GM18909 (cell line): ENCODE data around the gene MYH14.
A peak's percentile ranks its signal among the peaks of the same experiment; 100 is the strongest.
"Not testable (repeated sequence)": the region's sequence is repeated elsewhere in the genome, so short reads cannot be mapped to it uniquely, and the experiment has no call there.

Source experiments
- ATAC-seq: cut with Tn5 transposase; IDR thresholded peaks from one replicate; pipeline ENCODE4 v1.9.1; 2021; ENCODE audit warnings: mild to moderate bottlenecking; ENCODE audit not compliant: unreplicated experiment, poor library complexity

MYH14 gene

DNA sequence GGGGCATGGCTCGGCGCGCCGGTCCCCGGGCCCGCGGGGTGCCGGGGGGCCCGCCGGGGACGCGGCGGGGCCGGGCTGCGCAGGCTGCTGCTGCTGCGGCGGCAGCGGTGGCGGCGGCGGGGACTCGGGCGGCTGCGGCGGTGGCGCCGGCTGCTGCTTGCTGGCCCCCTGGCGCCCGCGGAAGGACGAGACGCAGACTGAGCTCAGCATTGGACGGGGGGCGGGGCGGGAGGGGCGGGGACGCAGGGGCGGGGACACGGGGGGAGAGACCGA, 125.4 kb downstream of the MYH14 start:
- peak; percentile 16 for ATAC-seq

DNA sequence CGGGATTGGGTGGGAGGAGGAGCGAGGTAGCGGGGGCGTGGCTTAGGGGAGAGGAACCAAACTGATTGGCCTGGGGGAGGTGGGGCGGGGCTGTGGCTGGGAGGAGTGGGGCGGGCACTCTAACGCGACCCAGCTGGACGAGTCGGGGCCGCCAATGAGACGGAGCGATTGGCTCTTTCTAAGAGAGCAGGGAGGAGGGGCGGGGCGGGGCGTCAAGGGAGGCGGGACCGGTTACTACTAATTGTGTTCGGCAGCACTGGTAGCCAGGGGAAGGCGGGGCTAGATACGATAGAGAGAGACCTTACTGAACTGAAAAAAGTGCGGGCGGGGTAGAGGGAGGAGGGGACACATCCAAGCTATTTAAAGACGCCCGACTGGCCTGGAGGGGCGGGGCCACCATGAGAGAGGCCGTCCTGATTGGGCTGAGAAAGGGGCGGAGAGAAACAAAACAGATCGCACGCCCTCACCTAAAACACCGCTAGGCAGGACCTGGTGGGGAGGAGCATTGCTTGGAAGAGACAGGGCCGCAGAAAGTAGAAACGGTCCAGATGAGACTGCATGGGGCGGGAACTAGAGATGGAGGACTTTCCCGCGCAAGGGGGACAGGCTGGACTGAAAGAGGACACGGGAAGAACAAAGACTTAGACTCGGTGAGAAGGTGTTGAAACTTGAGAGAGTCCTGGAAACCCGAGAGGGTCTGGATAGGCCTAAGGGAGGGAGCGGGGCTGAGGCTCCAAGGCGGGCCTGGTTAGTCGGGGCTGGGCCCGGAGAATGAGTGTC, 125.9 kb downstream of the MYH14 start, which contains the start of gene KCNC3:
TSS of gene KCNC3 (minus strand) at position 232 of the 780 bp plus-strand sequence. CDS start 295 bp downstream, outside the sequence.
- ATAC-seq: peak; percentile 43

DNA sequence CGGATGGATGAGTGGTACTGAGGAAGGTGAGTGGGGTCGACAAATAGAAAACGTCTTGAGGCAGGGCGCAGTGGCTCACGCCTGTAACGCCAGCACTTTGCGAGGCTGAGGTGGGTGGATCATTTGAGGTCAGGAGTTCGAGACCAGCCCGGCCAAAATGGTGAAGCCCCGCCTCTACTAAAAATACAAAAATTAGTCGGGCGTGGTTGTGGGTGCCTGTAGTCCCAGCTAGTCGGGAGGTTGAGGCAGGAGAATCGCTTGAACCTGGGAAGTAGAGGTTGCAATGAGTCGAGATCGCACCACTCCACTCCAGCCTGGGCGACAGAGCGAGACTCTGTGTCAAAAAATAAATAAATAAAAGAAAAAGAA, 126.5 kb downstream of the MYH14 start:
- not testable (repeated sequence) for ATAC-seq

DNA sequence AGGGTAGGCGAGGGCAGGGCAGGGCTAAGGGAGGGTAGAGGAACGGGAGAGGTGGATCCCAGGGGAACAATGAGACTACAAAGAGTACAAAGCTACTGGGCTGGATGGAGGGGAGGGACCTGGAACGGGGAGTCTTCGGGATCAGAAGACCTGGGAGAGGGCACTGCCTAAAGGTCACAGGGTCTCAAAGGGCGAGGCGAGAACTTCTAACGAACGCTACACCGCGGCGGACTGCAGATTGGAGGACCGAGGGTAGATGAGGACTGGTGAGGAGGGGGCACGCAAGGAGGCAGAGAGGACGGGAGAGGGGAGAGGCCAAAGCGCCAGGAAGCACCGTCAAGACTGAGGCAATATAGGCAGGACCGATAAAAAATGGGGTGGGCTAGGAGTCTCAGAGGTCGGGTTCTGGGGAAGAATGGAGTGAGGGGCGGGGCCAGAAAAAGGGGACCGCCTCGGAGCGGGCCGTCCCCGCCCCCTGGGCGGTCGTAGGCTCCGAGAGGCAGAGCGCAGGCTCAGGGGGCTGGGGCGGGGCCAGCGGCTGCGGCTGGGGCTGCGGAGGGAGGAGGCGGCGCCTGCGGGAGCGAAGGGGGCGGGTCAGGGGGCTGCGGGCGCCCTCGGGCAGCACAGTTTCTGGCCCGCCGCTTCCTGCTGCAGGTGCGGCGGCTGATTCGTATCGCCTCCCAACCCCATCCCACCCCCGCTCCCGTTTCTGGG, 127.1 kb downstream of the MYH14 start:
- ATAC-seq: no peak

DNA sequence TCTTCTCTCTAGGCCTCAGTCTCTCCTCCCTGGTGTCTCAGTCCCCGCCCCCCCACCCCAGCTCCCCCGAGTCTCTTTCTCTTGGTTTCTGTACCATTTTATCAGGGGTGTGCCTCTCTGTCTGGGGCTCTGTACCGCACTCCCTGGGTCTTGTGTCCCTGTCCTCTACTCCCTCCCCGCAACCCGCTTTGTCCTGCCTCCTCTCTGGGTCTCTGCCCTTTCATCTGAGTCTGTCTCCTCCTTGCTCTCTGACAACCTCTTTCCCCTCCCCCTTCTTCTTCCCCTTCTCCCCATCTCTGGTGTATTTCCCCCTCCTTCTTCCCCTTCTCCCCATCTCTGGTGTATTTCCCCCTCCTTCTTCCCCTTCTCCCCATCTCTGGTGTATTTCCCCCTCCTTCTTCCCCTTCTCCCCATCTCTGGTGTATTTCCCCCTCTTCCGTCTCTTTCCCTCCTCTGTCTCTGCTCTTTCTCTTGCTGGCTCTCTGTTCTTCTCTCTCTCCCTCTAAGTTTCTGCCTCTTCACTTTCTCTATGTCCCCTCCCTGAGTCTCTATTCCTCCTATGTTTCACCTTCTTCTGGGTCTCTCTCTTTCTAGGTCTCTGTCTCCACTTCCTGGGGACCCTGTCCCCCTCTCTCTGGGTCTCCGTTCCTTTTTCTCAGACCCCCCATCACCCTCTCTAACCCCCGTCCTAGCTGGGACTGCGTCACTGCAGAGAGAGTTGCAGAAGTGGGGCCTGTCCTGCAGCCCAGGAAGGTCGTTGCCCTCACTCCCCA, 128.0 kb downstream of the MYH14 start:
- no peak for ATAC-seq

DNA sequence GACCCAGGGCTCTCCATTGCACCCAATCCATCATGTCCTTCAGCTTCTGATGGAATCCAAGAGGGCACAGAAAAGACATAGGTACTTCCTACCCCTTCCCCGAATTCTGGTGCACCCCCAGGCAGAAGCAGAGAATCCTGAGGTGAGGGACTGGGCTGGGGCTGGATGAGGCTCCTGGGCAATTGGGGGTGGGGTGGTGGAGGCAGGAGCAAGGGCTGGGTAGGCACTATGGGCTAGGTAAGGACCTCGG, 128.5 kb downstream of the MYH14 start:
- no peak for ATAC-seq

DNA sequence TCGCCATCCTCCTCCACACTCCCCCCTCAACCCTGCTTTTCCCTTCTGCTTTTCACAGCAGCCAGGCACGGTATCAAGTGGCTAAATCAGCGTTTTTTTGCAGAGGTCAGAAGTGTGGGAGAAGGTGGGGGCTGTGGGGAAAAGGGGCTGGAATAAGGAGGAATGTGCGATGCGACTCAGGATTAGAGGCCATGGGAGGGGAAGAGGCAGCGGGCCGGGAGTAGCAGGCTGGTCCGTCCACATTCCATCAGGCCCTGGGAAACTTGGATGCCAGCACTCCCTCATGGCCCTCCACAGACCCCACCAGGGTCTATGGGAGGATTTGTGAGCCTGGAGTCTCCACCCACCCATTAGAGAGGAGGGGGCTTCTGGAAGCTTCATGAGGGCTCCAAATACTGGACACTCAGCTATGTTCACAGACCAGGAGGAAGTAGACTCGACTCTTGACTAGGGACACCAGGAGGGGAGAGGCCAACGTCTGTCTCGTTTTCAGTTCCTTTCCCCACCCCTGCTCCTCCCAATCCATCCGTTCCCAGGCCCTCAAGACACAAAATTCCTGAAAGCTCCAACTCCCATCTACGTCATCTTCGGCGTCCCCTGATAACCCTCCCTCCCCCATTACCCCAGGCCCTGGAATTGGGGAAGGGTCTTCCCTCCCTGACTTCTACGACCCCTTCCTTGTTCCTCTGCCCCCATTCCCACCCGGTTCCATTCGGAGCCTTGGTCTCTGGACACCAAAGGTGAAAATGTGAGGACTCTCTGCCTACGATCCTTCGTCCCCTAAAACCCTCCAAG, 129.0 kb downstream of the MYH14 start:
- ATAC-seq: no peak

DNA sequence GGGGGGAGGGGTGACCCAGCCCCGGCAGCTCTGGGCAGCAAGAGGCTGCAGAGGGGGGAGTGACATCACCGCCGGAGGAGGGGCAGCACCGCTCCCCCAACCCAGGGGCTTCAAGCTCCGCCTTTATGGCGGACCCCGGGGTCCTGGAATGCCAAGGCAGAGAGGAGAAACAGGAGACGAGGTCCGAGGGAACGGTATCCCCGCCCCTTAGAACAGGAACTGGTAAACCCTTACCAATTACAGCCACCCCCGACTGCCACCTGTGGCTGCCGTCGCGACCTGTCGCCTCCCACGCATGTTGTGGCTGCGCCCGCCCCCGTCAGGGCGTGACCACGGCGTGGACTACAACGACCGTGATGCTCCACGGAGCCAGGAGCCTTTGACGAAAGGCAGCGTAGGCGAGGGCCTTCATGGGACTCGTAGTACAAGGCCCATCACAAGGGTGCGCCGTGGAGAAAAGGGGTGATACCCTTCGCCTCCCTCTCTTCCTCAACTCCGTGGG, 129.9 kb downstream of the MYH14 start:
- peak; percentile 54 for ATAC-seq

DNA sequence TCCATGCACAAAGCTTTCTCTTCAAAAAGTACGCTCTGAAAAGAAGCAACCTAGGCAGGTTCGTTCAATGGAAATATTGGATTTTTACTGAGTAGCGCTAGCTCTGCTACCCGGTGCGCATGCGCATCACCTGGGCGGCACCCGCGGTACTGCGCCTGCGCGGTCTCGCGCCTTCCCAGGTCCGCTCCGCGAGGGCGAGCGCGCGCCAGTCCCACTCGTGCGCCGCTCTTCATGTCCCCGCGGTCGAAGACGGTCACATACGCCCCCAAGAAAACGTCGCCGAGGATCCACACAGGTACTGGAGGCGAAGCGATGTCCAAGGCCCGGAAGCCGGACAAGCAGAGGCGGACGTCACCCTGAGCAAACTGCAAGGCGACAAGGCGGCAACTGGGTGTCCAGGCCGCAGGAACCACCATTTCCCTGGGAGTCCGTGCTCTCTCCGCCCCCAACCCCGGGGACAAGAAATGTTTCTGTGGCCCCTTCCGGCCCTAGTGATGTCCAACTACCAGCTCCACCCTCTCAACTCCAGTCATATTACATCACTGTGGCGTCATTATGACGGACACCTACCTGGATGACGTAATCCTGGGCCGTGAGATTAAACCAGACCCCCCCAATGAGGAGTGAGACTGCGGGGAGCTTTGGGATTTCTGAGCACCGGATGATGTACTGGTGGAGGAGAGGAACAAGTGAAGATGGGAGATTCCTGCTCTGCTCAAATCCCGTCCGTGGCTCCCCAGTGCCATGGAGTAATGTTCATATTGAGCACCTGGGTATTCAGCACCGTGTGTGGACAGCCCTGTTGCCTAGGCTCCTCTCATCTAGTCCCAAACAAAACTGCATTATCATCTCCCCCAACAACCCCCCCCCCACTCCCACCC, 130.6 kb downstream of the MYH14 start:
- peak; percentile 29 for ATAC-seq

DNA sequence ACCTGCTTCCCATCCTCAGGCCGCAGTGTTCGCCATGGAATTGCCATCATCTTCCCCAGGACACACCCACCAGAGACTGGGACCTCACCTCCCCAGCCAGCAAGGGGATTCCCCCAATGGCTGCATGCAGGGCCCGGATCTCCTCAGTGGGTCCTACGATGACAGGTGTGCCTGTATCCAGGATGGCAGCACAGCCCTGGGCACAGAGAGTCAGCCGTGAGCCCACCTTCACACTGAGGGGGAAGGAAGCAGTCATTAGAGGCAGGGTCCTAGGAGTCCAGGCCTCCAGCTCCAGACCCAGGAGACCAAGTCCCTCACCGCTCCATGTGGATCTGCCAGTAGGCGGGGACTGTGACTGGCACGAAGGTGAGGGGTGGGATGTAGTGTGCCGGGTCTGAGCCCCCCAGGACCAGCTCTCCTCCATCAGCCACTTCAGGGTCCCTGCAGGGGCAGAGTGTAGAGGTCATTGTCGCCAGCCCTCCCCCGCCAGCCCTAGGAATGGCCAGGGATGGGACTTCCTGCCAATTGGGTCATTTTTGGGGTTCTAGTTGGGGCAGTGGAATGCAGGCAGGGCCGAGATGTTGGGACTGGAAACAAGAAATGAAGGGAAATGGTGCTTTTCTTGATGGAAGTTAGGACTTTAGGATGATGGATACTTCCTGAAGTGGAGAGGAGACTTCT, 131.5 kb downstream of the MYH14 start:
- ATAC-seq: no peak

DNA sequence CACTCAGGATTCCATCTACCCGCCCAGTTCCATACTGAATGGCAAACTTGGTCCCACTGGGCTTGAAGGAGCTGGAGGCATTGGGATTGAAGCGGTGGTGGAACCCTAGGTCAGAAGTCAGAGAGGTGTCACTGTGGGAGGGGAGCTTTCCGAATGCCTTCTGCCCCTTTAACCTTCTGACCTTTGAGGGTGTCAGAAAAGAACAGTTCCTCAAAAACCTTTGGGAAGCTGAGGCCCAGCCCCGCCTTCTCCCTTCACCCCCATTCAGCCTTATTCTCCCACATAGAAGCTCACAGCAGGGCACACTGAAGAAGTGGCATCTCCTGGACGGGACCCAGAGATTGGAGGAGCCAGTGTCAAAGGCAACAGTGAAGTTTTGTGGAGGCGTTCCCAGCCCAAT, 133.6 kb downstream of the MYH14 start:
- not testable (repeated sequence) for ATAC-seq

DNA sequence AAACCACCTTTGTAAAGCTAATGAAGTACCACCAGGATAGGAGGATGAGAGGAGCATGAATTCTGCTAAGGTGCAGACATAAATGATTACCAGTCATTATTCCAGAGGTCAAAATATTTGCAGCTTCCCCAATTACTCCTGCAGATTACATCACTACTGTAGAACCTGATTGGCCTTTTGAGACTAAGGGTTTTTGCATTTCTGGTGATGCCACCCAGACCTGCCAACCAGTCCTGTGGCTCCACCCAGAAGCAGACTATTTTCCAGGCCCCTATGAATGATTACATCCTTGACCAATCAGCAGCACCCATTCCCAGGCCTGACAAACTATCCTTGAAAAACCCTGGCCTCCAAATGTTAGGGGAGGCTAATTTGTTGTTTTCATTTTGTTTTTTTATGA, 136.9 kb downstream of the MYH14 start:
- ATAC-seq: no peak

DNA sequence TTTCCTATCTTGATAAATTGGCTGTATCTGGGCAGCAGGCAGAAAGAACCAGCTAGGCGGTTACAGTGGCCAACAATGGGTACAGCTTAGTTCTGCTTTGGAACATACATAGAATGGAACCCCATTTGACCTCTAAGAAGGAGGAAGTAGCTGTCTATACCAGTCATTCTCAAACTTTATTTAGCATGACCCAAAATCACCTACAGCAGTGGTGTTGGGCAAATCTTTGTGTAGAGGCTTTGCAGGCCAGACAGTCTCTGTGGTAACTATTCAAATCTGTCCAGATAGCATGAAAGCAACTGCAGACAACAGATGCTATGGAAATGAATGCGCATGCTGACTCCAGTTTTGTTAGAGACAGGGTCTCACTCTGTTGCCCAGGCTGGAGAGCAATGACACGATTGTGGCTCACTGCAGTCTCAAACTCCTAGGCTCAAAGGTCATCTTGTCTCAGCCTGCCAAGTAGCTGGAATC, 137.7 kb downstream of the MYH14 start:
- no peak for ATAC-seq

DNA sequence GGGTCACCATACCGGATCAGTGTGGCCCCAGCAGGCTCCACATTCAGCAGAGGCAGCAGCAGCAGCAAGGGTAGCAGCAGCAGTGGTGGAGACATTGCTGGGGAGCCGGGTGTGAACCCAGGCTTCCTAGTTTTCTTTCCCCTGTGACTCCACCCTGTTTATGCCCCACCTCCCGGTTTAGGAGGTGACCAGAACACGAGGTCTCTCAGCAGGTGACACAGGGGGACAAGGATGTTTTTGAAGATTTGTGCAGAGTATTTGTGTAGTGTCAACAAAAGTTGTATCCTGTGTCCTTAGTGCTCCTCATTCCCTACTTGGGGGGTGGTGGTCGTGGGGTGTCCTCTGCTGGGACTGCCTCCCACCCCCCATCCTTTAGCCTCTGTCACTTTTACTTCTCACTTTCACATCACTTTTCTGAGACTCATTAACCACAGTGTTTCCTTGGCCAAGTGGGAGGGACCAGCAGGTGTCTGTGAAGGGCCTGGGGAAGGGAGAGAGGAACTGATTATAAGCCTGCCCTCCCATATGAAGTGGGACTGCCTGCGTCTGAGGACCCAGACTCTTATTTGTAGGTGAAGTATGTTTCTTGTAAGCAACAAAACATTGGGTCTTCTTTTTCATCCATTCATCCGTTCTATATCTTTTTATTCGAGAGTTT, 141.4 kb downstream of the MYH14 start:
- no peak for ATAC-seq

DNA sequence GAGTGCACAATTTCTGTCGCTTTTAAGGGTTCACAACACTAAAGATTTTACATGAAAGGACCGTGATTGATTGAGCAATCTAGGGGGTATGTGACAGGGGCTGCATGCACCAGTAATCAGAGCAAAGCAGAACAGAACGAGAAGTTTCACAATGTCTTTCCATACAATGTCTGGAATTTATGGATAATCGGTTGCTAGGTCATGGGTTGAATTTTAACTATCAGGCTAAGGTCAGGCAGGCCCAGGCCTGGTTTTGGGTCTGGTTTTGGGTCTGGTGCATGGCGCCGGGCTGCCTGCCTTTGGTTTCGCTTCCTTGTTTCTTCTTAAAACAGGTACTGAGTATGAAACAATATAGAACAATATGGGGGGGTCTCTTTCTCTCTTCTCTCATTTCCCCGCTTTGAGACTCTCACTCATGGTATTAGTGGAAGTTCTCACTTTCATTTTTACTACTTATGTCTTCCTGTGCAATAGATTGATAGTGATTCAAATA, 143.7 kb downstream of the MYH14 start:
- ATAC-seq: not testable (repeated sequence)

DNA sequence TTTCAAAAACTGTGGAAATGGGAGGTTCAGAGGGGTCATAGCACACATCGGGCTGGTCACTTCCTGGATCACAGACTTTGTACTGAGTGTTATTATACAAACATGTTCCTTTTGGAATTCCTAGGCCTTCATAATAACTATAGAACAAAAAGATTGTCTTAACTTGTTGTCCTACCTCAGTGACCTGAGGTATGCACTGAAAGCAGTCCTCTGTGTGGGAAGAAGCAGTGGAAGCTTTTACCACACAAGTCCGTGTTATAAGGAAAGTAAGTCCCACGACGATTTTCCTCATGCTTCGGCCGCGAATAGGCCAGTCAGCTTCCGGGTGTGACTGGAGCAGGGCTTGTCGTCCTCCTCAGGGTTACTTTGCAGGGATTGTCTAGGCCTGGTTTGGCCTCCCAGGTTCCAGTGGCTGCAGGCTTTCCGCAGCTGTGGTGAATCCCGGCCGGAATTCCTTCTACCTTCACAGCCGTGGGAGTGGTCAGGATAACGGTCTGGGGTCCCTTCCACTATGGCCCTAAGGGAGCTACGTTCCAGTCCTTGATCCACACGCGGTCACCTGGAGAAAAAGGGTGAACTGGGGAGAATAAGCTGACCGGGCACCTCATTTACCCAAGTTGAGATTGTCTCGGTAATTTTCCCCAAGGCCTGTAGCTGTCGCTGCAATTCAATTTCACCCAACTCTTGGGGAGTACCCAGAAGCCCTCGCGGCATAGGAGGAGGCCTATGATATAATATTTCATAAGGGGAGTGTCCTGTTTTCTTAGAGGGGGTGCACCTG, 146.0 kb downstream of the MYH14 start:
- ATAC-seq: no peak

DNA sequence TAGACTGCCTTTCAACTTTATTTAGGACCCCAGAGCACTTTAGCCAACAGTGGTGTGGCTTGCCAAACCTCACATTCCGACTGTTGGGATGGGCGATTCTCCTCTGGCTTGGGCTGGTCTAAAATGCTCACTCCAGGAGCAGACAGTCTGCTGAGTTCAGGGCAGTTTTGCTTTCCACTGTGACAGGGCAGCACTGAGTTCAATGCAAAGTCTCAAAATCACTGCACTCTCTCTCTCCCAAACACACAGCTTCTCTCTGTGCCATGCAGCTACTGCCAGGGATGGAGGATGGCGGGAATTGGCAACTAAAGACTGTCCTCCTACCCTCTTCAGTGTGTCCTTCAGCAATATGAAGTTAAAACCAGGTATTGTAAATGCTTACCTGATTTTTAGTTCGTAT, 148.8 kb downstream of the MYH14 start:
- no peak for ATAC-seq

DNA sequence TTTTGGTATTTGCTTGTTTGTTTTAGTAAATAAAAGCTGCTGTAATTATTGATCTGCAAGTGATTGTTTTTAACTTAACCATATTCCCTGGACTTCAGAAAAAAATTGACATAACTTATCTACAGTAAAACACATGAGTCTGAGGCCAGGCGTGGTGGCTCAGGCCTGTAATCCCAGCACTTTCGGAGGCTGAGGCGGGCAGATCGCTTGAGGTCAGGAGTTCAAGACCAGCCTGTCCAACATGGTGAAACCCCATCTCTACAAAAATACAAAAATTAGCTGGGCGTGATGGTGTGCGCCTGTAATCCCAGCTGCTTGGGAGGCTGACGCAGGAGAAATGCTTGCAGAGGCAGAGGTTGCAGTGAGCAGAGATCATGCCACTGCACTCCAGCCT, 150.1 kb downstream of the MYH14 start:
- ATAC-seq: not testable (repeated sequence)
